ENCODE data around the gene RRN3. TPM values are rescaled to one million over a fixed set of nuclear protein-coding genes. Genes with fewer than 3 reads are reported as not detected.
"Not testable (repeated sequence)": the region's sequence is repeated elsewhere in the genome, so short reads cannot be mapped to it uniquely, and the experiment has no call there.

RRN3 gene
- total RNA-seq, 2 experiments from 2014 or later: 16.6 to 24.7 TPM

DNA sequence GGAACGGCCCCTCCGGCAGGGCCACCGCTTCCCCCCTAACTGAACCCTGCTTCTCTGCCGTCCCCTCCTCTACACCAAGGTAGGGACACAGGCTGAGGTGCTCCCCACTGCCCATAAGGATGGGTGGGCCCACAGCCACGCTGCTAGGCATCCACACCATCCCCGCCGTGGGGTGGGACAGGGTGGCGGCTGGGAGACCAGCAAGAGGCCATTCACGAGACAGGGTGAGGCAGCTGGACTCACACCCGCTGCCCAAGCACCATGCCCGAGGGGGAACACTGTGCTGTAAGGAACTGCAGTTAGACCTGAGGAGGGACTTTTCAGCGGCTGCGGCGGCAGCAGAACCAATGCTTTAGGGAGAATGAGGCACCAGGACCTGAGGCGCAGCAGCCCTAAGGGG is 47.5 kb upstream of the RRN3 start:
- no peak overlapping the region for H3K27ac ChIP-seq (ENCODE audit: low read depth, low read length, poor library complexity, severe bottlenecking)
- H3K4me2 ChIP-seq (ENCODE audit: low read length): no peak overlapping the region
- ChIA-PET CTCF (ENCODE audit: unreplicated experiment) (no interaction called here), POLR2A (no interaction called here)
- no peak for TF ChIP-seq EZH2phosphoT487 (IDR thresholded peaks at IDR 0.05; ENCODE audit: borderline replicate concordance, low read depth, low read length)
- TF ChIP-seq, protein P1, sequence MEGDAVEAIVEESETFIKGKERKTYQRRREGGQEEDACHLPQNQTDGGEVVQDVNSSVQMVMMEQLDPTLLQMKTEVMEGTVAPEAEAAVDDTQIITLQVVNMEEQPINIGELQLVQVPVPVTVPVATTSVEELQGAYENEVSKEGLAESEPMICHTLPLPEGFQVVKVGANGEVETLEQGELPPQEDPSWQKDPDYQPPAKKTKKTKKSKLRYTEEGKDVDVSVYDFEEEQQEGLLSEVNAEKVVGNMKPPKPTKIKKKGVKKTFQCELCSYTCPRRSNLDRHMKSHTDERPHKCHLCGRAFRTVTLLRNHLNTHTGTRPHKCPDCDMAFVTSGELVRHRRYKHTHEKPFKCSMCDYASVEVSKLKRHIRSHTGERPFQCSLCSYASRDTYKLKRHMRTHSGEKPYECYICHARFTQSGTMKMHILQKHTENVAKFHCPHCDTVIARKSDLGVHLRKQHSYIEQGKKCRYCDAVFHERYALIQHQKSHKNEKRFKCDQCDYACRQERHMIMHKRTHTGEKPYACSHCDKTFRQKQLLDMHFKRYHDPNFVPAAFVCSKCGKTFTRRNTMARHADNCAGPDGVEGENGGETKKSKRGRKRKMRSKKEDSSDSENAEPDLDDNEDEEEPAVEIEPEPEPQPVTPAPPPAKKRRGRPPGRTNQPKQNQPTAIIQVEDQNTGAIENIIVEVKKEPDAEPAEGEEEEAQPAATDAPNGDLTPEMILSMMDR (conservative IDR thresholded peaks at IDR 0.05; ENCODE audit: low read length): no peak
- no peak overlapping the region for H3K4me3 ChIP-seq (ENCODE audit: low read depth, low read length, poor library complexity, severe bottlenecking)
- no TSS peak for BruUV-seq (replicated peaks)
- H3K36me3 ChIP-seq (ENCODE audit: insufficient read depth, low read length): no peaks in the 10 kb centered on the region
- no peaks in the 10 kb centered on the region for H3K79me2 ChIP-seq (ENCODE audit: insufficient read depth, low read depth, low read length)
- no peaks in the 10 kb centered on the region for H3K9me3 ChIP-seq (ENCODE audit: low read length)
- intact Hi-C loops (cut with micrococcal nuclease; ENCODE audit: unreplicated experiment): no loop called here
- no peaks in the 10 kb centered on the region for H3K9me2 ChIP-seq (ENCODE audit: insufficient read depth, low read length)
- H3K4me1 ChIP-seq (ENCODE audit: insufficient read depth, low read length, poor library complexity, severe bottlenecking): no peaks in the 10 kb centered on the region
- H4K20me1 ChIP-seq (ENCODE audit: insufficient read depth, low read length): no peaks in the 10 kb centered on the region
- no peak overlapping the region for H2AFZ ChIP-seq (ENCODE audit: low read length)
- no peak for DNase-seq (ENCODE audit: low spot score)

DNA sequence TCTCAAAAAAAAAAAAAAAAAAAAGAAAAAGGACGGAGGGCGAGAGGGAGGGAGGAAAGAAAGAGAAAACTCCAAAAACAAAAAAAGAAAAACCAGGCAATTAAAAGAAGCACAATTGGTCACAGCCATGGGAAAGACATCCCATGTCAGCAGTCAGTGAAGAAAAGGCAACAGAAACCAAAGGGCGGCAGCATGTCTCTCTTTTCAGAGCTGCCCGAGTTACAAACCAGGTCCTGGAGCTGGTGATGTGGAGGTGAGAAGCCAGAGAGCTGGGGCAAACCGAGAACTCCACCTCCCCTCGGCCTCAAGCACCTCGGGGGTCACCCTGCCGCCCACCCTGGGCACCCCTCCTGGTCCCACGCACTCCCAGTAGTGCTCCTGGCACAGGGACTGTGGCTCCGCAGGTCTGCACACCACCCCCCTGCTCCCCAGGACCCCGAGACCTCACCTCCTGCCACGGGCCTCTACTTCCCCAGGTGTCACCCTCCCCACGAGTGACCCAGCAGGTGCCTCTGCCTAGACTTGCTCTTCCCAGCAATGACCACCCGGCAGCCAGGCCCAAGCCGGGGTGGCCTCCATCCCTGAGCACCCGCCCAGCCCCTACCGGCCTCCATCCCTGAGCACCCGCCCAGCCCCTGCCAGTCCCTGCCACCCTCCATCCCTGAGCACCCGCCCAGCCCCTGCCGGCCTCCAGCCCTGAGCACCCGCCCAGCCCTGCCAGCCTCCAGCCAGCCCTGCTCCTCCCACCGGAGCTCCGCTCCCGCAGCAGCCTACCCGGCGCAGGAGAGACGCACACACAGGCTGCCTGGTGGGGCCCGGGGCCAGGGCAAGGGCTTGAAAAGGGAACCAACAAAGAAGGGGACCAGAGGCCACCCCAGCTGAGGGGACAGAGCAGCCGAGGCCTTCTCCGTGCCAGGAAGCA is 46.6 kb upstream of the RRN3 start:
- H3K4me2 ChIP-seq (ENCODE audit: low read length); H3K9me3 ChIP-seq (ENCODE audit: low read length); H3K4me1 ChIP-seq (ENCODE audit: insufficient read depth, low read length, poor library complexity, severe bottlenecking); H2AFZ ChIP-seq (ENCODE audit: low read length); H3K9me2 ChIP-seq (ENCODE audit: insufficient read depth, low read length); H3K4me3 ChIP-seq (ENCODE audit: low read depth, low read length, poor library complexity, severe bottlenecking); POLR2A ChIA-PET; H3K79me2 ChIP-seq (ENCODE audit: insufficient read depth, low read depth, low read length); intact Hi-C loops (cut with micrococcal nuclease; ENCODE audit: unreplicated experiment); DNase-seq (ENCODE audit: low spot score); CTCF ChIA-PET (ENCODE audit: unreplicated experiment); H3K27ac ChIP-seq (ENCODE audit: low read depth, low read length, poor library complexity, severe bottlenecking); H4K20me1 ChIP-seq (ENCODE audit: insufficient read depth, low read length); BruUV-seq (replicated peaks); H3K36me3 ChIP-seq (ENCODE audit: insufficient read depth, low read length): not testable (repeated sequence)

DNA sequence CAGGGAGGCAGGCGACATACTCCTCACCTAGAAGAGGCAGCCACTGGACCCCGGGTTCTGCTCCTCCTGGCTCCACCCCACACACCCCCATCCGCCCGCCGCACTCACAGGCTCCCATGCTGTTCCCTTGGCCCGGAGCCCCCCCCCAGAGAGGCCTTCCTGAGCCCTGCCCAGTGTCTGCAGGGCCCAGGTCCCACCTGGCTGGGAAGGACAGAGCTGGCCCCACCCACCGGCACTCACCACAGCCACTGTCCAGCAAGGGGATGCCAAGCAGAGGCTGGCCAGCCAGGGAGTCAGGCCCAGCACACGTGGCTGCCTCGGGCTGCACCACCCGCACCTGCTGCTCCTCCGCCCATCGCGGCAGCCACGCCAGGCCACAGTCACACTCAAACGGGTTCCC is 43.4 kb upstream of the RRN3 start:
- H3K9me2 ChIP-seq (ENCODE audit: insufficient read depth, low read length); H4K20me1 ChIP-seq (ENCODE audit: insufficient read depth, low read length); H3K9me3 ChIP-seq (ENCODE audit: low read length); H3K4me1 ChIP-seq (ENCODE audit: insufficient read depth, low read length, poor library complexity, severe bottlenecking); H3K4me2 ChIP-seq (ENCODE audit: low read length); H3K36me3 ChIP-seq (ENCODE audit: insufficient read depth, low read length); intact Hi-C loops (cut with micrococcal nuclease; ENCODE audit: unreplicated experiment); CTCF ChIA-PET (ENCODE audit: unreplicated experiment); DNase-seq (ENCODE audit: low spot score); H3K27ac ChIP-seq (ENCODE audit: low read depth, low read length, poor library complexity, severe bottlenecking); H2AFZ ChIP-seq (ENCODE audit: low read length); H3K4me3 ChIP-seq (ENCODE audit: low read depth, low read length, poor library complexity, severe bottlenecking); H3K79me2 ChIP-seq (ENCODE audit: insufficient read depth, low read depth, low read length); POLR2A ChIA-PET; BruUV-seq (replicated peaks): not testable (repeated sequence)

DNA sequence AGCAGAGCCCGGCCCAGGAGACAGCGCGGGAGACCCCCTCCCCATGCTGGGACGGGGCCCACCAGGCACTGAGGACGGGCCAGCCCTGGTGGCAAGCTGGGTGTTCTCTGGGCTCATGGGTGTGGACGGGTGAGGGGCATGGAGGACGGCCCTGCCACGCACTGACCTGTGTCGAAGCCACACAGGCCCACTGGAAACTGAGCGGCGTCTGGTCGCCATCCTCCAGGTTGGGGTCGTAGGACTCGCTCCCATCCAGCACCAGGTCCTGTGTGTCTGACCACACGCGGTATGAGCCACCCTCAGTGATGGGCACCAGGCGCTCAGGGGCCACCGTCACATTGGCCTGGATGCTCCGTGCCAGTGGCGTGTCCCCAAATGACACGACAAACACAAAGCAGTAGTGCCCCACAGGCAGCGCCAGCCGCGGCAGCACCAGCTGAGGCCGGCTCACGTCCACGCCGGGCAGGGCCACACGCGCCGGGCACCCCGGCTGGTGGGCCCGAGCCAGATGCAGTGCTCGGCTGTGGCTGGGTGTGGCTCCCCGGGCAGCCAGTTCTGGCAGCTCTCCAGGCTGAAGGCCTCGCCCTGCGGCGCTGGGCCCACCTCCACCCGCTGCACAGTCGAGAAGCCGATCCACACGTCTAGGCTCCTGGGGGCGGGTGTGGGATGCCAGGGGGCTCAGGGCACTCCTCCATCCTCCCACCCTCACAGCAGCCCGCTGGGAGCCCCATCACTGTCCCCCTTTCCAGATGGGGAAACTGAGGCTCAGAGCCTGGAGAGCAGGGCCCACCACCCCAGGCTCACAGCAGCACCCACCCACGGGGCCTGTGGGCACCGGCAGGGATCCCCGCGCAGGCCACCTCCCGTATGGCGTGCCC is 41.6 kb upstream of the RRN3 start:
- H3K36me3 ChIP-seq (ENCODE audit: insufficient read depth, low read length); H2AFZ ChIP-seq (ENCODE audit: low read length); intact Hi-C loops (cut with micrococcal nuclease; ENCODE audit: unreplicated experiment); H3K4me1 ChIP-seq (ENCODE audit: insufficient read depth, low read length, poor library complexity, severe bottlenecking); CTCF ChIA-PET (ENCODE audit: unreplicated experiment); H3K79me2 ChIP-seq (ENCODE audit: insufficient read depth, low read depth, low read length); H4K20me1 ChIP-seq (ENCODE audit: insufficient read depth, low read length); H3K4me3 ChIP-seq (ENCODE audit: low read depth, low read length, poor library complexity, severe bottlenecking); H3K4me2 ChIP-seq (ENCODE audit: low read length); H3K27ac ChIP-seq (ENCODE audit: low read depth, low read length, poor library complexity, severe bottlenecking); DNase-seq (ENCODE audit: low spot score); H3K9me3 ChIP-seq (ENCODE audit: low read length); BruUV-seq (replicated peaks); H3K9me2 ChIP-seq (ENCODE audit: insufficient read depth, low read length); POLR2A ChIA-PET: not testable (repeated sequence)

DNA sequence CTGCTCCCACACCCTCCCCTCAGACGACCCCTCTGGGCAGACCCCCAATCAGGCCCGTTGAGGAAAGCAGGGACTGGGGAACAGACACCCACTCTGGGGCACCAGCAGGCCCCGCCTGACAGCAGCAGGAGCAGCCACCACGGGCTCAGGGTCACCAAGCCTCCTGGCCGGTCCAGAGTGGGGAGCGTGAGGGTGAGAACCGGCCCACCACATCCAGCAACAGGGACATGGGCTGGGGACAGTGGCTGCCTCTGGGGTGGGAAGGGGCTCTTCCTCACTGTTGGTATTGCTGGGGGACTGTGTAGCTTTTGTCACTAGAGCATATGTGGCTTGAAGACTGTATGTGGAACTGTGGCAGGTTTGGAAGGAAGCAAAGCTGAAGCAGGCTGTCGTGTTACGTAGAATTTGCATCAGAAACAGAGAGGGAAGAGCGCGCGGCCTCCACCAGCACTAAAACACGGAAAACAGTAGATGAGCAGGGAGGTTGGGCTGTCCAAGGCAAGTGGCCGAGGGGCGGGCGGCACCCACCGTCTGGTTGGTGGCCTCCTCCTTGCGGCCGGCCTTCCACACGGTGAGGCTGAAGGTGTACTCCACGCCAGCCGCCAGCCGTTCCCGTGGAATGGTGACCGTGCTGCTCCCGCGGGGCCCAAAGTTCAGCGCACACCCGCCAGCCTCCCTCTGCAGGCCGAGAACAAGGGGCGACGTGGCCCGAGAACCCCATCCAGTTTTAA is 40.8 kb upstream of the RRN3 start:
- H3K4me2 ChIP-seq (ENCODE audit: low read length); BruUV-seq (replicated peaks); CTCF ChIA-PET (ENCODE audit: unreplicated experiment); H3K4me1 ChIP-seq (ENCODE audit: insufficient read depth, low read length, poor library complexity, severe bottlenecking); H3K9me3 ChIP-seq (ENCODE audit: low read length); H3K27ac ChIP-seq (ENCODE audit: low read depth, low read length, poor library complexity, severe bottlenecking); H2AFZ ChIP-seq (ENCODE audit: low read length); H3K4me3 ChIP-seq (ENCODE audit: low read depth, low read length, poor library complexity, severe bottlenecking); POLR2A ChIA-PET; DNase-seq (ENCODE audit: low spot score); H4K20me1 ChIP-seq (ENCODE audit: insufficient read depth, low read length); intact Hi-C loops (cut with micrococcal nuclease; ENCODE audit: unreplicated experiment); H3K36me3 ChIP-seq (ENCODE audit: insufficient read depth, low read length); H3K9me2 ChIP-seq (ENCODE audit: insufficient read depth, low read length); H3K79me2 ChIP-seq (ENCODE audit: insufficient read depth, low read depth, low read length): not testable (repeated sequence)
